Caco-2 (cell line): ENCODE data around the gene ZNF814. TPM values are rescaled to one million over a fixed set of nuclear protein-coding genes. Genes with fewer than 3 reads are reported as not detected.
"Not testable (repeated sequence)": the region's sequence is repeated elsewhere in the genome, so short reads cannot be mapped to it uniquely, and the experiment has no call there.

Source experiments
- BruUV-seq: library from RNA; stranded (reverse); fragments of 400-500 nt; replicated peaks from 2 replicates; lab custom pipeline; 2021; lab: Mats Ljungman, UMichigan
- CTCF ChIA-PET: fragments of 300-600 bp; sonication (Branson Sonifier 250); formaldehyde crosslinking; loops from one replicate; lab custom pipeline; 2022; ENCODE audit warnings: antibody characterized with exemption; lab: Charles Lee
- POLR2A ChIA-PET: fragments of 300-600 bp; sonication (Branson Sonifier 250); formaldehyde crosslinking; loops from one replicate; lab custom pipeline; 2022; ENCODE audit warnings: antibody characterized with exemption; lab: Charles Lee
- DNase-seq, 2 experiments: peaks; one replicate each; pipeline versions ENCODE4 v3.0.0 to v3.0.0-alpha.2; 2020 to 2022
- H3K27me3 ChIP-seq: replicated peaks from 2 replicates; pipeline ENCODE4 v1.6.0; 2011; ENCODE audit warnings: low read length; ENCODE audit not compliant: control insufficient read depth, insufficient read depth
- H3K36me3 ChIP-seq: 2 replicates; pipeline ENCODE4 v1.5.1; 2011; ENCODE audit warnings: low read length; ENCODE audit not compliant: control insufficient read depth, insufficient read depth
- H3K4me1 ChIP-seq: fragments of 250-450 bp; sonication (Bioruptor Pico); 2 replicates; pipeline ENCODE4 v1.5.1; 2020; ENCODE audit warnings: mild to moderate bottlenecking
- H3K4me3 ChIP-seq: 2 replicates; pipeline ENCODE4 v1.5.1; 2011; ENCODE audit warnings: low read depth, mild to moderate bottlenecking, control low read depth, low read length
- H3K9me3 ChIP-seq: fragments of 250-450 bp; sonication (Bioruptor Pico); 2 replicates; pipeline ENCODE4 v1.5.1; 2020; ENCODE audit warnings: mild to moderate bottlenecking, moderate library complexity
- H3K27ac Mint-ChIP-seq: one replicate; pipeline ENCODE4 v1.8.0; 2022; ENCODE audit warnings: mixed read lengths; ENCODE audit not compliant: unreplicated experiment
- H3K27me3 Mint-ChIP-seq: one replicate; pipeline ENCODE4 v1.8.0; 2022; ENCODE audit warnings: mixed read lengths; ENCODE audit not compliant: insufficient read depth, unreplicated experiment
- H3K36me3 Mint-ChIP-seq: one replicate; pipeline ENCODE4 v1.8.0; 2022; ENCODE audit warnings: mild to moderate bottlenecking, mixed read lengths; ENCODE audit not compliant: insufficient read depth, unreplicated experiment
- H3K4me1 Mint-ChIP-seq: one replicate; pipeline ENCODE4 v1.8.0; 2022; ENCODE audit warnings: low read depth, mixed read lengths; ENCODE audit not compliant: unreplicated experiment
- H3K4me3 Mint-ChIP-seq: one replicate; pipeline ENCODE4 v1.8.0; 2022; ENCODE audit warnings: mild to moderate bottlenecking, moderate library complexity, mixed read lengths; ENCODE audit not compliant: unreplicated experiment
- H3K9me3 Mint-ChIP-seq: one replicate; pipeline ENCODE4 v1.8.0; 2022; ENCODE audit warnings: mixed read lengths; ENCODE audit not compliant: unreplicated experiment
- intact Hi-C: fragments of 100-400 bp; cut with micrococcal nuclease; formaldehyde crosslinking; loops from one replicate; pipeline ENCODE4 v1.10.0; 2022; ENCODE audit not compliant: unreplicated experiment
- total RNA-seq: library from RNA; stranded (reverse); gene quantifications from 2 replicates; pipeline ENCODE4 v1.2.3, GENCODE V29; 2022
- TF ChIP-seq, protein P1 (sequence below), 2 experiments: fragments of 200-600 bp in 1 of 2; IDR thresholded peaks; 1 replicate in 1 of 2; 2 replicates in 1 of 2; pipeline versions ENCODE4 v1.5.1 to v1.8.0; 2011 to 2022; ENCODE audit warnings: antibody characterized with exemption in 1 of 2, control low read depth in 1 of 2, inconsistent platforms in 1 of 2, low read depth in 1 of 2, low read length in 1 of 2, mild to moderate bottlenecking in 1 of 2, moderate library complexity in 1 of 2; ENCODE audit not compliant: insufficient read depth in 1 of 2, severe bottlenecking in 1 of 2, unreplicated experiment in 1 of 2

Gene ZNF814
- total RNA-seq, 1 experiment from 2014 or later: 8.3 TPM

DNA sequence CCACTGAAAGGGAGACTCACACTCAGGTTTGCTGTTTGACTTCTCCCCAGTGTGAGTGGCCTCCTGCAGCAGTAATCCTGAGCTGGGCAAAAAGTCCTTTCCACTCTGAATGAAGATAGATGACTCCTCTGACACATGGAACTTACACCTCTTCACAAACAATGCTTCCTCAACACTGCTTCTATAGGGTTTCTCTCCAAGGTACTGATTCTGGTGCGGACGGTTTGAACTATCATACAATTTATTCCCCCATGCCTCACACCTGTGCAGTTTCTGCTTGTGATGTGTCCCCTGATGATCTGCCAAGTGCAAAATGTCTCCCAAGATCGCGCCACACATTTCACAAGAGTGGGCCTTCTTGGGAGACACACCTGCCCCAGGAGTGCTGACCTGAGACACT is 38.8 kb upstream of the ZNF814 start:
- DNase-seq: no peak
- no peak overlapping the region for H3K27ac Mint-ChIP-seq
- no peaks in the 10 kb centered on the region for H3K4me1 Mint-ChIP-seq
- H3K36me3 ChIP-seq: no peaks in the 10 kb centered on the region
- no peaks in the 10 kb centered on the region for H3K27me3 ChIP-seq
- ChIA-PET POLR2A (no interaction called here), CTCF (no interaction called here)
- intact Hi-C loops: no loop called here
- no peaks in the 10 kb centered on the region for H3K4me1 ChIP-seq
- H3K27me3 Mint-ChIP-seq: no peaks in the 10 kb centered on the region
- TF ChIP-seq, protein P1, sequence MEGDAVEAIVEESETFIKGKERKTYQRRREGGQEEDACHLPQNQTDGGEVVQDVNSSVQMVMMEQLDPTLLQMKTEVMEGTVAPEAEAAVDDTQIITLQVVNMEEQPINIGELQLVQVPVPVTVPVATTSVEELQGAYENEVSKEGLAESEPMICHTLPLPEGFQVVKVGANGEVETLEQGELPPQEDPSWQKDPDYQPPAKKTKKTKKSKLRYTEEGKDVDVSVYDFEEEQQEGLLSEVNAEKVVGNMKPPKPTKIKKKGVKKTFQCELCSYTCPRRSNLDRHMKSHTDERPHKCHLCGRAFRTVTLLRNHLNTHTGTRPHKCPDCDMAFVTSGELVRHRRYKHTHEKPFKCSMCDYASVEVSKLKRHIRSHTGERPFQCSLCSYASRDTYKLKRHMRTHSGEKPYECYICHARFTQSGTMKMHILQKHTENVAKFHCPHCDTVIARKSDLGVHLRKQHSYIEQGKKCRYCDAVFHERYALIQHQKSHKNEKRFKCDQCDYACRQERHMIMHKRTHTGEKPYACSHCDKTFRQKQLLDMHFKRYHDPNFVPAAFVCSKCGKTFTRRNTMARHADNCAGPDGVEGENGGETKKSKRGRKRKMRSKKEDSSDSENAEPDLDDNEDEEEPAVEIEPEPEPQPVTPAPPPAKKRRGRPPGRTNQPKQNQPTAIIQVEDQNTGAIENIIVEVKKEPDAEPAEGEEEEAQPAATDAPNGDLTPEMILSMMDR (IDR thresholded peaks at IDR 0.05; ENCODE audit: insufficient read depth in 1 of 2, low read depth in 1 of 2, low read length in 1 of 2, severe bottlenecking in 1 of 2, unreplicated experiment in 1 of 2): no peak
- H3K9me3 ChIP-seq: peaks cover 32% of the 10 kb centered on the region
- H3K36me3 Mint-ChIP-seq: no peaks in the 10 kb centered on the region
- no peak overlapping the region for H3K4me3 Mint-ChIP-seq
- no peak overlapping the region for H3K4me3 ChIP-seq
- no TSS peak for BruUV-seq
- peaks cover 20% of the 10 kb centered on the region for H3K9me3 Mint-ChIP-seq

DNA sequence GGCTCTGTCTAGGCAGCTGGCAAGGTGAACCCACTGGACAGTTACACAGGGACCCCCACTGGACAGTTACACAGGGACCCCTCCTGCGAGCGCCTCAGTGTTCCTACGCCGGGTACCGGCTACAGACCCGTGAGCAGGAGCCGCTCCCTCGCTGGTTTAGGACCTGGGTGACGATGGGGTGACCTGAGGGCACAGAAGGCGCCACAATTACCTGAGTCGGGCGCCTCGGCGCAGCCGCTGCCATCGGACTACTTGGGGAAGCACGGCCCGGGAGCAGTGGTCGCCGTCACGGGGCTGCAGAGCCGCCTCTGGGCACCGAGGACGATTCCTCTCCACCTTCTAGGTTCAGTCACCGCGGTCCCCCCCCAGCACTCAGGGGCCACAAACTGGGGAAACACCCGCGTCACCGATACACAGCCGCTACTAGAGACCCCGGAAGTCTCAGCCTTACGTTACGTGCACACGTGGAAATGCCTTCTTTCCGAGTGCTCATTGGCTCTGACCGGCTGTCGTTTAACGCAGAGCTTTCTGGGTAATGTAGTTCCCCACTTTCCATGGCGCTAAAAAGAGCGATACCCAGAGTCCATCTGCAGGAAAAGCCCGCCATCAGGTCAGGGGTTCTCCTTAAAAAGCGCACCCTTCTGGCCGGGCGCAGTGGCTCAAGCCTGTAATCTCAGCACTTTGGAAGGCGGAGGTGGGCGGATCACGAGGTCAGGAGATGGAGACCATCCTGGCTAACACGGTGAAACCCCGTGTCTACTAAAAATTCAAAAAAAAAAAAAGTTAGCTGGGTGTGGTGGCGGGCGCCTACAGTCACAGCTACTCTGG is 27.5 kb upstream of the ZNF814 start, which contains the start of gene ZNF417:
TSS of gene ZNF417 (minus strand) at position 425 of the 828 bp plus-strand sequence. CDS start at position 244, 181 bp downstream.
- not testable (repeated sequence) for H3K36me3 ChIP-seq, H3K4me1 ChIP-seq, H3K27me3 ChIP-seq, H3K27me3 Mint-ChIP-seq
- peaks cover 14% of the 10 kb centered on the region for H3K9me3 ChIP-seq
- peak within 1 kb of the TSS; percentile 70 for H3K4me3 ChIP-seq
- Mint-ChIP-seq H3K4me3 (peak within 1 kb of the TSS; percentile 96), H3K27ac (peak within 1 kb of the TSS; percentile 96), H3K9me3 (peaks cover 49% of the 10 kb centered on the region), H3K4me1 (peaks cover 11% of the 10 kb centered on the region), H3K36me3 (peaks cover 52% of the 10 kb centered on the region)
- CTCF ChIA-PET: interaction anchor here (0.7 kb wide), 1 partner anchor 97 kb away, joined by 5 read pairs; no protein-coding TSS in a partner anchor
- DNase-seq: peak; percentile 91 to 94
- TF ChIP-seq, protein P1 (IDR thresholded peaks at IDR 0.05; ENCODE audit: insufficient read depth in 1 of 2, low read depth in 1 of 2, low read length in 1 of 2, severe bottlenecking in 1 of 2, unreplicated experiment in 1 of 2): peak; percentile 25 to 48
- intact Hi-C loops: loop anchor here (1.0 to 10.0 kb wide), 3 partner anchors 102 to 358 kb away; partner anchors contain the start of genes ZNF550 and ZNF552
- POLR2A ChIA-PET: interaction anchor here (0.6 to 1.3 kb wide), 5 partner anchors 11 to 725 kb away, joined by 3 to 6 read pairs (median 4); partner anchors contain the start of genes ZNF552 and ZNF586
- TSS peak; percentile 57 for BruUV-seq

DNA sequence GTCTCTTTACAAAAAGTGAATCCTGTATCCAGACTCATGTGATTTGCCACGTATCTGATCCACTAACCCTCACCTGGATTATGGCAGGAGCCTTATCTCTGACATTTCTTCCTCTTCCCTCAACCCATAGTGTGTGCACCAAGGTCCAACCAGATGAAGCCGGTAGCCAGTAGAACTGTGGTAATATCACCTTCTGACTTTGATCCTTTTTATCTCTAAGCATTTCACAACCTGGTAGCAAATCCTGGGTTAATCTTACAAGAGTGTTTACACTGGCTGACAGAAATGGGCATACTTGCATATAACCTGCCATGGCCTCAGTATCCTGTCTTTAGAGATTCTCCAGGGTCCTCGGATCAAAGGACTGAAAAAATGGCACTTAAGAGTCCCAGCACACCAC is 25.7 kb upstream of the ZNF814 start:
- CTCF ChIA-PET: no interaction called here

More for the DNA sequence above, 25.7 kb upstream of the ZNF814 start:
- H3K27ac Mint-ChIP-seq: no peak overlapping the region
- no peak for DNase-seq
- intact Hi-C loops: loop anchor here (10.0 kb wide), 1 partner anchor 100 kb away; the partner anchor contains the start of gene ZNF552
- peaks cover 11% of the 10 kb centered on the region for H3K4me1 Mint-ChIP-seq
- H3K27me3 Mint-ChIP-seq: no peaks in the 10 kb centered on the region
- H3K4me3 ChIP-seq: no peak overlapping the region
- H3K9me3 Mint-ChIP-seq: peaks cover 36% of the 10 kb centered on the region
- POLR2A ChIA-PET: interaction anchor here (0.6 kb wide), 1 partner anchor 232 kb away, joined by 5 read pairs; no protein-coding TSS in a partner anchor
- peaks cover 5% of the 10 kb centered on the region for H3K36me3 ChIP-seq
- H3K4me3 Mint-ChIP-seq: peak overlapping the region; percentile 39
- no TSS peak for BruUV-seq
- peaks cover 12% of the 10 kb centered on the region for H3K9me3 ChIP-seq
- no peaks in the 10 kb centered on the region for H3K27me3 ChIP-seq
- 0 out of 2 replicates have a peak, but pooled peaks cover 3% of the 10 kb centered on the region for H3K4me1 ChIP-seq
- H3K36me3 Mint-ChIP-seq: peaks cover 69% of the 10 kb centered on the region
- TF ChIP-seq, protein P1 (IDR thresholded peaks at IDR 0.05; ENCODE audit: insufficient read depth in 1 of 2, low read depth in 1 of 2, low read length in 1 of 2, severe bottlenecking in 1 of 2, unreplicated experiment in 1 of 2): no peak
